Measurements from ENCODE around the gene EIF3D. TPM values are rescaled to one million over a fixed set of nuclear protein-coding genes. Genes with fewer than 3 reads are reported as not detected.
A peak's percentile ranks its signal among the peaks of the same experiment; 100 is the strongest.
"Not testable (repeated sequence)": the region's sequence is repeated elsewhere in the genome, so short reads cannot be mapped to it uniquely, and the experiment has no call there.

The EIF3D gene
- total RNA-seq, 3 donors from 2014 or later (not counting 1 experiment from before 2014, with no cell fraction given): 205 to 251 (median 215) TPM

DNA sequence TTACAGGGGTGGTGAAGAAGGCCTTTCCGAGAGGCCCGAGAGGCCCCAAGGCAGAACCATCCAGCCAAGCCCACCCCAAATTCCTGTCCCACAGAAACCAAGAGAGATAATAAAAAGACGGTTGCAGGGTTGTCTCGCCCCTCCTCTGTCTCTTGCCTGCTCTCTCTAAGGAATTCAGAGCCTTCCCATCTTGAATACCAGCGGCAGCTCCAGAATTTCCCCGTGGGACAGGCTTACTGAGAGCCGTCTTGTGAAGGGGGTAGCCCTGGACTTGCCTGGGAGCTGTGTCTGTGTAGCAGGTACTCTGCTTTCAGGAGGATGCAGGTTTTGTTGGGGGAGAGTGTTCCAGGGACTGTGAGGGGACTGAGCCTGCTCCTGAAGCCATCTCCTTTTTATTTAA lies 9.6 kb upstream of the EIF3D start:
- Histone ChIP-seq H3K4me3 (ENCODE audit: low read length) (no peak overlapping the region), H3K36me3 (ENCODE audit: control insufficient read depth, insufficient read depth, low read length) (no peaks in the 10 kb centered on the region), H3K27me3 (ENCODE audit: control insufficient read depth, insufficient read depth, low read length) (no peaks in the 10 kb centered on the region), H3K9me3 (ENCODE audit: control insufficient read depth, insufficient read depth, low read length) (no peaks in the 10 kb centered on the region), H3K27ac (ENCODE audit: low read length) (no peak overlapping the region), H3K4me1 (ENCODE audit: control insufficient read depth, insufficient read depth, low read length) (no peaks in the 10 kb centered on the region)
- Mint-ChIP-seq H3K9me3 (no peaks in the 10 kb centered on the region), H3K4me3 (no peak overlapping the region), H3K27me3 (ENCODE audit: low read depth in 2 of 2) (peaks cover 0 to 6% of the 10 kb centered on the region in 2 donors), H3K36me3 (no peaks in the 10 kb centered on the region), H3K27ac (no peak overlapping the region), H3K4me1 (no peaks in the 10 kb centered on the region)
- TF ChIP-seq, protein P1, sequence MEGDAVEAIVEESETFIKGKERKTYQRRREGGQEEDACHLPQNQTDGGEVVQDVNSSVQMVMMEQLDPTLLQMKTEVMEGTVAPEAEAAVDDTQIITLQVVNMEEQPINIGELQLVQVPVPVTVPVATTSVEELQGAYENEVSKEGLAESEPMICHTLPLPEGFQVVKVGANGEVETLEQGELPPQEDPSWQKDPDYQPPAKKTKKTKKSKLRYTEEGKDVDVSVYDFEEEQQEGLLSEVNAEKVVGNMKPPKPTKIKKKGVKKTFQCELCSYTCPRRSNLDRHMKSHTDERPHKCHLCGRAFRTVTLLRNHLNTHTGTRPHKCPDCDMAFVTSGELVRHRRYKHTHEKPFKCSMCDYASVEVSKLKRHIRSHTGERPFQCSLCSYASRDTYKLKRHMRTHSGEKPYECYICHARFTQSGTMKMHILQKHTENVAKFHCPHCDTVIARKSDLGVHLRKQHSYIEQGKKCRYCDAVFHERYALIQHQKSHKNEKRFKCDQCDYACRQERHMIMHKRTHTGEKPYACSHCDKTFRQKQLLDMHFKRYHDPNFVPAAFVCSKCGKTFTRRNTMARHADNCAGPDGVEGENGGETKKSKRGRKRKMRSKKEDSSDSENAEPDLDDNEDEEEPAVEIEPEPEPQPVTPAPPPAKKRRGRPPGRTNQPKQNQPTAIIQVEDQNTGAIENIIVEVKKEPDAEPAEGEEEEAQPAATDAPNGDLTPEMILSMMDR (IDR thresholded peaks at IDR 0.05): no peak
- DNase-seq (no peak), ATAC-seq (no peak)
- intact Hi-C loops (cut with micrococcal nuclease): no loop called here
- 69% methylated on average over 7 of the region's 7 CpGs for WGBS (ENCODE audit: insufficient coverage)

DNA sequence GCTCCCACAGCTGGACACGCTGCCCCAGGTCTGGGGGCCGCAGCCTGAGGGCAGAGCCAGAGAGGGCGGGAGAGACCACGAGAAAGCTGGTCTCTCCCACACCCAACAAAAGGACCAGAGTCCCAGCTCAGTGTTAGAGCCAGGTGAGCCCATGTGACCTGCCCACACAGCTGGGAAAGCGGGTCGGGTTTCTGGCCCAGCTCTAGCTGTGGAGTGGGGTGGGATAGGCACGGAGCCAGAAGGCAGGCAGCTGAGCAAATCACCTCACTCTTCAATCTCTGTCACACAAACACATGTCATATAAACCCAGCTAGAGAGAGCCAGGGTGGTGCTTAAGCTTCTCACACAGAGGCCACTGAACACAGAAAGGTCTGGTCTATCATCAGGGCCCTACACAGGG lies 7.8 kb upstream of the EIF3D start:
- Mint-ChIP-seq H3K4me3 (no peak overlapping the region), H3K4me1 (no peaks in the 10 kb centered on the region), H3K27ac (no peak overlapping the region), H3K27me3 (ENCODE audit: low read depth in 2 of 2) (peaks cover 0 to 9% of the 10 kb centered on the region in 2 donors), H3K9me3 (no peaks in the 10 kb centered on the region), H3K36me3 (no peaks in the 10 kb centered on the region)
- 73% methylated on average over 7 of the region's 7 CpGs for WGBS (ENCODE audit: insufficient coverage)
- no peak overlapping the region for H3K27ac ChIP-seq (ENCODE audit: low read length)
- H3K4me1 ChIP-seq (ENCODE audit: control insufficient read depth, insufficient read depth, low read length): no peaks in the 10 kb centered on the region
- ATAC-seq: no peak
- no peak for DNase-seq
- no peak overlapping the region for H3K4me3 ChIP-seq (ENCODE audit: low read length)
- no peaks in the 10 kb centered on the region for H3K27me3 ChIP-seq (ENCODE audit: control insufficient read depth, insufficient read depth, low read length)
- intact Hi-C loops (cut with micrococcal nuclease): no loop called here
- no peaks in the 10 kb centered on the region for H3K9me3 ChIP-seq (ENCODE audit: control insufficient read depth, insufficient read depth, low read length)
- TF ChIP-seq, protein P1 (IDR thresholded peaks at IDR 0.05): no peak
- no peaks in the 10 kb centered on the region for H3K36me3 ChIP-seq (ENCODE audit: control insufficient read depth, insufficient read depth, low read length)

DNA sequence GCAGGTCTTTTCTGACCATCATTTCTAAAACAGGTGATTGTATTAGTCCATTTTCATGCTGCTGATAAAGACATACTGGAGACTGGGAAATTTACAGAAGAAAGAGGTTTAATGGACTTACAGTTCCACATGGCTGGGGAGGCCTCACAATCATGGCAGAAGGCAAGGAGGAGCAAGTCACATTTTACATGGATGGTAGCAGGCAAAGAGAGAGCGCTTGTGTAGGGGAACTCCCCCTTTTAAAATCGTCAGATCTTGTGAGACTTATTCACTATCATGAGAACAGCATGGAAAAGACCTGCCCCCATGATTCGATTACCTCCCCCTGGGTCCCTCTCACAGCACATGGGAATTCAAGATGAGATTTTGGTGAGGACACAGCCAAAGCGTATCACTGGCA lies 4.4 kb upstream of the EIF3D start:
- H3K4me3 Mint-ChIP-seq; DNase-seq; H3K27ac Mint-ChIP-seq; H3K27ac ChIP-seq (ENCODE audit: low read length); H3K36me3 ChIP-seq (ENCODE audit: control insufficient read depth, insufficient read depth, low read length); H3K4me1 Mint-ChIP-seq; H3K9me3 Mint-ChIP-seq; H3K4me3 ChIP-seq (ENCODE audit: low read length); intact Hi-C loops (cut with micrococcal nuclease); H3K36me3 Mint-ChIP-seq; H3K9me3 ChIP-seq (ENCODE audit: control insufficient read depth, insufficient read depth, low read length); H3K27me3 Mint-ChIP-seq (ENCODE audit: low read depth in 2 of 2); ATAC-seq; H3K27me3 ChIP-seq (ENCODE audit: control insufficient read depth, insufficient read depth, low read length): not testable (repeated sequence)
- WGBS (ENCODE audit: insufficient coverage): 66% methylated on average over 4 of the region's 4 CpGs
- peaks cover 13% of the 10 kb centered on the region for H3K4me1 ChIP-seq (ENCODE audit: control insufficient read depth, insufficient read depth, low read length)

DNA sequence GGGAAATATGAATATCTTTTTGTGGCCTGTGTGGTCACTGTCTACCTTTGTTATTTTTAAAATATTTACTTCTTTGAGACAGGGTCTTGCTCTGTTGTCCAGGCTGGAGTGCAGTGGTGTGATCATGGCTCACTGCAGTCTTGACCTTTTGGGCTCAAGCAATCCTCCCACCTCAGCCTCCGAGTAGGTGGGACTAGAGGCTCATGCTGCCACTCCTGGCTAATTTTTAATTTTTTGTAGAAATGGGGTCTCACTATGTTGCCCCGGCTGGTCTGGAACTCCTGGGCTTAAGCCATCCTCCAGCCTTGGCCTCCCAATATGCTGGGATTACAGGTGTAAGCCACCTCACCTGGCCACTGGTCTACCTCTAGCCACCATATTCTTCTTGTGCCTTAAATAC lies 3.5 kb upstream of the EIF3D start:
- H3K4me3 ChIP-seq (ENCODE audit: low read length): no peak overlapping the region
- no peaks in the 10 kb centered on the region for H3K27me3 ChIP-seq (ENCODE audit: control insufficient read depth, insufficient read depth, low read length)
- Mint-ChIP-seq H3K36me3 (no peaks in the 10 kb centered on the region), H3K27ac (no peak overlapping the region), H3K4me3 (peak overlapping the region; percentile 56), H3K9me3 (no peaks in the 10 kb centered on the region), H3K27me3 (ENCODE audit: low read depth in 2 of 2) (peaks cover 0 to 3% of the 10 kb centered on the region in 2 donors), H3K4me1 (peaks cover 7 to 16% of the 10 kb centered on the region in 2 donors)
- H3K36me3 ChIP-seq (ENCODE audit: control insufficient read depth, insufficient read depth, low read length): no peaks in the 10 kb centered on the region
- TF ChIP-seq, protein P1 (IDR thresholded peaks at IDR 0.05): no peak
- WGBS (ENCODE audit: insufficient coverage): 50% methylated on average over 2 of the region's 2 CpGs
- DNase-seq (no peak), ATAC-seq (no peak)
- intact Hi-C loops (cut with micrococcal nuclease): no loop called here
- no peak overlapping the region for H3K27ac ChIP-seq (ENCODE audit: low read length)
- peaks cover 21% of the 10 kb centered on the region for H3K4me1 ChIP-seq (ENCODE audit: control insufficient read depth, insufficient read depth, low read length)
- no peaks in the 10 kb centered on the region for H3K9me3 ChIP-seq (ENCODE audit: control insufficient read depth, insufficient read depth, low read length)
